Measurements from ENCODE around the gene GNAQ.

- TF ChIP-seq EZH2 (IDR thresholded peaks at IDR 0.05; ENCODE audit: low read length, unreplicated experiment): no peak
- TF ChIP-seq CTCF (conservative IDR thresholded peaks at IDR 0.05; ENCODE audit: low read depth, low read length): no peak
- TF ChIP-seq EZH2phosphoT487 (IDR thresholded peaks at IDR 0.05; ENCODE audit: borderline replicate concordance, low read length): no peak
Measured at GRCh38 chr9:77881111-77881510, 150.5 kb downstream of the GNAQ start.
